Lower leg skin (tissue), 3 donors: ENCODE data around the gene NUDT19.

Experiments
- POLR2A ChIP-seq, 2 donors: fragments of 450-650 bp; IDR thresholded peaks; one replicate each; pipeline ENCODE4 v1.6.1; 2016 to 2017; ENCODE audit warnings: antibody characterized with exemption in 2 of 2, mild to moderate bottlenecking in 1 of 2, moderate library complexity in 1 of 2
- TF ChIP-seq, protein P1 (sequence below), 3 donors: fragments of 450-650 bp; IDR thresholded peaks; one replicate each; pipeline ENCODE4 v1.5.1; 2016; ENCODE audit warnings: antibody characterized with exemption in 3 of 3, mild to moderate bottlenecking in 3 of 3, moderate library complexity in 2 of 3

DNA sequence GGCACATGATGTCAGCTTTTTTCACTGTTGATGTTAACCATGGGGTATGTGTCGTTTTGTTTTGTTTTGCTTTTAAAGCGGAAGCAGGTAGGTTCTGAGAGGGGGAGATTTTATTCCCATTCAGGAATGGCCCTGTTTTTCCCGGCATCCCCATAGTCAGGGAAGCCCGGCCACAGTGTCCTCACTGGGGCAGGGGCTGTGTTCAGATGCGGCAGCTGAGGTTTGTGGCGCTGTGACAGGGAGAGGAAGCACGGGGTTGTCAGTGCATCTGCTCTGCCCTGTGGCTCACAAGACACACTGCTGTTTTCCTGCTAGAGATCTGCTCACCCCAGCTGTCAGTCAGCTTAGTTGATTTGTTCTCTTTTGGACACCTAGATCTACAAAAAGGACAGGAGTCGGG, 44.3 kb upstream of the NUDT19 start:
- TF ChIP-seq, protein P1, sequence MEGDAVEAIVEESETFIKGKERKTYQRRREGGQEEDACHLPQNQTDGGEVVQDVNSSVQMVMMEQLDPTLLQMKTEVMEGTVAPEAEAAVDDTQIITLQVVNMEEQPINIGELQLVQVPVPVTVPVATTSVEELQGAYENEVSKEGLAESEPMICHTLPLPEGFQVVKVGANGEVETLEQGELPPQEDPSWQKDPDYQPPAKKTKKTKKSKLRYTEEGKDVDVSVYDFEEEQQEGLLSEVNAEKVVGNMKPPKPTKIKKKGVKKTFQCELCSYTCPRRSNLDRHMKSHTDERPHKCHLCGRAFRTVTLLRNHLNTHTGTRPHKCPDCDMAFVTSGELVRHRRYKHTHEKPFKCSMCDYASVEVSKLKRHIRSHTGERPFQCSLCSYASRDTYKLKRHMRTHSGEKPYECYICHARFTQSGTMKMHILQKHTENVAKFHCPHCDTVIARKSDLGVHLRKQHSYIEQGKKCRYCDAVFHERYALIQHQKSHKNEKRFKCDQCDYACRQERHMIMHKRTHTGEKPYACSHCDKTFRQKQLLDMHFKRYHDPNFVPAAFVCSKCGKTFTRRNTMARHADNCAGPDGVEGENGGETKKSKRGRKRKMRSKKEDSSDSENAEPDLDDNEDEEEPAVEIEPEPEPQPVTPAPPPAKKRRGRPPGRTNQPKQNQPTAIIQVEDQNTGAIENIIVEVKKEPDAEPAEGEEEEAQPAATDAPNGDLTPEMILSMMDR (IDR thresholded peaks at IDR 0.05): no peak
- no peak for TF ChIP-seq POLR2A (IDR thresholded peaks at IDR 0.05)
